GM18909 (cell line): ENCODE measurements around the gene PRSS57.
A peak's percentile ranks its signal among the peaks of the same experiment; 100 is the strongest.
"Not testable (repeated sequence)": the region's sequence is repeated elsewhere in the genome, so short reads cannot be mapped to it uniquely, and the experiment has no call there.

ENCODE experiments used
- ATAC-seq: cut with Tn5 transposase; IDR thresholded peaks from one replicate; pipeline ENCODE4 v1.9.1; 2021; ENCODE audit warnings: mild to moderate bottlenecking; ENCODE audit not compliant: unreplicated experiment, poor library complexity

PRSS57 gene

DNA sequence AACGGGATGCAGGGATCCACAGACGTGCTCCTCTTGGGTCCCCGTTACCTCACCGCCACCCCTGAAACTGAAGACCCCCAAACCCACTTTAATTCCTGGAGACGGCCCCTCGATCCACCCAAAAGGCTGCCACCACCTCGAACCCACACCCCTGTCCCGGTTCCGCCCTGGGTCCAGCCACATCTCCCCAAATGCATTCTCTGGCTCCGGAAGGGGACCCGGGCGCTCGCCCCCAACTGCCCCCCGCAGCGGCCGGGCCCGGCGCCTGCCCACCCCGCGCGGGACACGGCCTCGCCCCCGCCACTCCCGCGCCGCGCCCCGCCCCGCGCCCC lies 19.3 kb downstream of the PRSS57 start:
- no peak for ATAC-seq

DNA sequence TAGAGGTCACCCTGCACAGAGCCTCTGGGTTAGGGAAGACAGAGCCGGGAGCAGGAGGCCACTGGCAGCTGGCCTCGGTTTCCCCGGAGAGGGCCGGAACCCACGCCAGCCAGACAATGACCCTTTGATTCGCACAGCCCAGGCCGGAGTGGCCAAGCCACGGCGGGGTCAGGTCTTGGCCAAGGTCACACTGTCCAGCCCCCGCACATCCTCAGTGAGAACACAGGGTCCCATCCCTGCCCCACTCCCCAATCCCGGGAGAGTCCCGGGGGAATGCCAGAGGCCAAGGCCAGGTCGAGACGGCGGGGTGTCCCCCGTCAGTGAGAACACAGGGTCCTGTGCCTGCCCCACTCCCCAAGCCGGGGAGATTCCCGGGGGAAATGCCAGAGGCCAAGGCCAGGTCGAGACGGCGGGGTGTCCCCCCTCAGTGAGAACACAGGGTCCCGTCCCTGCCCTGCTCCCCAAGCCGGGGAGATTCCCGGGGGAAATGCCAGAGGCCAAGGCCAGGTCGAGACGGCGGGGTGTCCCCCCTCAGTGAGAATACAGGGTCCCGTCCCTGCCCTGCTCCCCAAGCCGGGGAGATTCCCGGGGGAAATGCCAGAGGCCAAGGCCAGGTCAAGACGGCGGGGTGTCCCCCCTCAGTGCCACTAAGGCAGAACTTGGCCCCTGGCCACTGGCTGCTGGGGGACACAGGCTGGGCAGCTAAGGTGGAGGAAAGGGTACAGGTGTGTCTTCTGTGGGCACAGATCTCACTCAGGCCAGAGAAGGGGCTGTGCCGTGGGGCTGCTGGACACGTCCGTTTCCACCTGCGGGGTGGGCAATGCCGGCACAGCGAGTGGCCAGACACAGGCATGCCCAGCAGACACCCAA lies 20.7 kb downstream of the PRSS57 start:
- no peak for ATAC-seq

DNA sequence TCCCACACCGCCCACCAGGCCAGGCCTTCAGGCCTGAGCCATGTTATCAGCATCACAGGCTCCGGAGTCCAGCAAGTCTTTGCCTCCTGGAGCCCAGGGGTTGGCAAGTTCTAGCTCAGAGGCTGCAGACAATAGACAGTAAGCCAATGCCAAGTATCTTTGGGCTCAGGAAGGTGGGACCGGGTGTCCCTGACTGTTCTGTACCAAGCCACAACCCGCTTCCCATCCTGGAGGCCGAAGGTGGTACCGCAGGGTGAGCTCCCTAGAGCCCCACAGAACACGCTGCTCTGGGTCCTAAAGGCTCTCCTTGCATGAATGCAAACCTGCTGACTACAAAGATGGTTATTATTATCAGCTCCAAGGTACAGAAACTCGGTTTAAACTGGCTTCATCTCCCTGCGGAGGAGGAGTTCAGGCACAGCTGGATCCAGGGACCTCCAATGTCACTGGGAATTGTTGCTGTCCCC lies 24.6 kb downstream of the PRSS57 start:
- no peak for ATAC-seq

DNA sequence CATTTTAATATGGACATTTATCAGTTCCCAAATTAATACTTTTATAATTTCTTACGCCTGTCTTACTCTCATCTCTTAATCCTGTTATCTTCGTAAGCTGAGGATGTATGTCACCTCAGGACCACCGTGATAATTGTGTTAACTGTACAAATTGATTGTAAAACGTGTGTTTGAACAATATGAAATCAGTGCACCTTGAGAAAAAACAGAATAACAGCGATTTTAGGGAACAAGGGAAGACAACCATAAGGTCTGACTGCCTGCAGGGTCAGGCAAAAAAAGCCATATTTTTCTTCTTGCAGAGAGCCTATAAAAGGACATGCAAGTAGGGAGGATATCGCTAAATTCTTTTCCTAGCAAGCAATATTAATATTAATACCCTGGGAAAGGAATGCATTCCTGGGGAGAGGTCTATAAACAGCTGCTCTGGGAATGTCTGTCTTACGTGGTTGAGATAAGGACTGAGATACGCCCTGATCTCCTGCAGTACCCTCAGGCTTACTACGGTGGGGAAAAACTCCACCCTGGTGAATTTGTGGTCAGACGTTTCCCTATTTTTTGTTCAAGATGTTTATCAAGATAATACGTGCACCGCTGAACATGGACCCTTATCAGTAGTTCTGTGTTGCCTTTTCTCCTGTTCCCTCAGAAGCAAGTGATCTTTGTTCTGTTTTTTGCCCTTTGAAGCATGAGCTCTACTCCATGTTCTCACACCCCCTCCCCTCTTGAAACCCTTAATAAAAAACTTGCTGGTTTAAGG lies 26.4 kb downstream of the PRSS57 start:
- ATAC-seq, result not testable (repeated sequence)

DNA sequence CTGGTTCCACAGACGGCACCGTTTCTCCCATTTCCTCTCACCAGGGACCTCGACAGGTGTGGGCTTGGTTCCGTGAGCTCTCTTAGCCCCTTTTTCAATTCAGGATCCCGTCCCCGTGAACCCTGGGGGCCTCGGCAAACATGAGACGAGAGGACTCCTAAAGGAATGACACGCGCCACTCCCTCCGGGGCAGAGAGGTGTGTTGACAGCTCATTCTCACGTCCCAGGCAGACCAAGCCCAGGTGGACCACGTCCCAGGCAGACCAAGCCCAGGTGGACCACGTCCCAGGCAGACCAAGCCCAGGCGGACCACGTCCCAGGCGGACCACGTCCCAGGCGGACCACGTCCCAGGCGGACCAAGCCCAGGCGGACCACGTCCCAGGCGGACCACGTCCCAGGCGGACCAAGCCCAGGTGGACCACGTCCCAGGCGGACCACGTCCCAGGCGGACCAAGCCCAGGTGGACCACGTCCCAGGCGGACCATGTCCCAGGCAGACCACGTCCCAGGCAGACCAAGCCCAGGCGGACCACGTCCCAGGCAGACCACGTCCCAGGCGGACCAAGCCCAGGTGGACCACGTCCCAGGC lies 28.2 kb downstream of the PRSS57 start:
- not testable (repeated sequence) for ATAC-seq

DNA sequence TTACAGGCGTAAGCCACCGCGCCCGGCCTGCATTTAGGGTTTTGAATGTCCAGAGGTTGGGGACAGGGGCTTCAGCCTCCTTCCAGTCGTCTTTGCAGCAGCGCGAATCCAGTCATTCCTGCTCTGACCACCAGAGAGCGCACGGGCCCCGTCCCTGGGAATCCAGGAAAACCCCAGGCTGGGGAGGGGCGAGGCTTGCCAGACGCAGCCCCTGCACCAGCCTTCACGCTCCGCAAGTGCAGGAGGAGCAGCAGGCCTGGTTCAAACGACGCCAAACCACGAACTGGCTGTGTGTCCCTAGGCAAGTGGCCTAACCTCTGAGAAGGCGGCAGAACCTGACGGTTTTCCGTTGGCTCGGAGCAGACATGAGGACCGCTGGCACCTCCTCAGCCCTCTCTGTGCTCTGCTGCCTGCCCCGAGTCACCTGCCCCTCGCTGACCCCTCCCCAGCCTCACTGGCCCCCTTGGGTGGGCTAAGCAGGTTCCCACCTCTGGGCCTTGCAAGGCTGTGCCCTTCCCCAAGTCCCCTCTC lies 30.3 kb downstream of the PRSS57 start:
- ATAC-seq, result no peak

DNA sequence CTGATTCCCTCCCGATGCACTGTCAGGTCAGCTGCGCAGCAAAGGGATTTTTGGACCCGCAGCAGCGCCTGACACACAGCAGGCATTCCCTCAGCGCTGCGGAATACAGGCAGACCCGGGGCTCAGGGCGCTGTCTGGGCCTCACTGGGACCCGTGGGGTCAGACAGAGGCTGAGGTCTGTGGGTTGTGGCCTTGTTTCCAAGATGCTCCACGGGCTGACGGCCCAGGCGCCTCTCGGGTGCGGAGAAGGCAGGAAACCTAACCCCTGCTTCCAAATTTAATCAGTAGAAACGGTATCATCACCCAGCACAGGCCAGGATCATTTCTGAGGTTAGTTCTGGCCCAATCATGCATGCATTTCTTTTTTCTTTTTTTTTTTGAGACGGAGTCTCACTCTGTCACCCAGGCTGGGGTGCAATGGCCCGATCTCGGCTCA lies 31.6 kb downstream of the PRSS57 start:
- ATAC-seq, result no peak

DNA sequence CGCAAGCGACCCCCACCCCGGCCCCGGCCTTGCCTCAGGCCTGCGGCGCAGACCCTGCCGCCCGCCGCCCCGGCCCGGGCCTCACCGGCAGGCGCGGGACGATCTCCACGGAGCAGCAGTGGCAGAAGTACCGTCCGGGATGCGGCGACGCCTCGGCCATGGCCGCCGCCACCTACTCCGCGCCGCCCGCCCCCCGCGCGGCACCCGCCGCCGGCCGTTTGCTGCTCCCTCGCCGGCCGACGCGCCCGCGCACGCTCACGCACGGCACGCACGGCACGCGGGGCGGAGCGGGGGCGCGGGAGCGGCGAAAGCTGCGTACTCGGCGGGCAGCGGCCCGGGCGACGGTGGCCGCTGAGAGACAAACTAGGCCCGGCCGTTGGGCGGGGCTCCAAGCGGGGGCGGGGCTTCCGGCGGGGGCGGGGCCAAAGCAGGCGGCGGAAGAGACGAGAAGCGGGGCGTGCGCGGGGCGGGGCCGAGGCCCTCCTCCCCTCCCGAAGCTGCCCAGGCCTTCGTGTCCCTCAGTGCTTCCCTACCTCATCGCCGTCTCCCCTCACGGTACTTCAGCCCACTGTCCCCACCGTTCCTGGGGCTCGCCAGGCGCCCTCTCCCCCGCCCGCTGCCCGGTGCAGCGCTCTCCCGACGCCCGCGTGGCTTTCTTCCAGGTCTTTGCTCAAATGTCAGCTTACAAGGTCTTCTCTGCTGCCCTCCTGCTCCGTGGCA lies 32.1 kb downstream of the PRSS57 start, which contains the start of gene RNF126:
Gene RNF126, minus strand, starts transcription at position 253 of the 720 bp plus-strand sequence. Its CDS starts 93 bp downstream, at position 160.
- peak; percentile 56 for ATAC-seq

DNA sequence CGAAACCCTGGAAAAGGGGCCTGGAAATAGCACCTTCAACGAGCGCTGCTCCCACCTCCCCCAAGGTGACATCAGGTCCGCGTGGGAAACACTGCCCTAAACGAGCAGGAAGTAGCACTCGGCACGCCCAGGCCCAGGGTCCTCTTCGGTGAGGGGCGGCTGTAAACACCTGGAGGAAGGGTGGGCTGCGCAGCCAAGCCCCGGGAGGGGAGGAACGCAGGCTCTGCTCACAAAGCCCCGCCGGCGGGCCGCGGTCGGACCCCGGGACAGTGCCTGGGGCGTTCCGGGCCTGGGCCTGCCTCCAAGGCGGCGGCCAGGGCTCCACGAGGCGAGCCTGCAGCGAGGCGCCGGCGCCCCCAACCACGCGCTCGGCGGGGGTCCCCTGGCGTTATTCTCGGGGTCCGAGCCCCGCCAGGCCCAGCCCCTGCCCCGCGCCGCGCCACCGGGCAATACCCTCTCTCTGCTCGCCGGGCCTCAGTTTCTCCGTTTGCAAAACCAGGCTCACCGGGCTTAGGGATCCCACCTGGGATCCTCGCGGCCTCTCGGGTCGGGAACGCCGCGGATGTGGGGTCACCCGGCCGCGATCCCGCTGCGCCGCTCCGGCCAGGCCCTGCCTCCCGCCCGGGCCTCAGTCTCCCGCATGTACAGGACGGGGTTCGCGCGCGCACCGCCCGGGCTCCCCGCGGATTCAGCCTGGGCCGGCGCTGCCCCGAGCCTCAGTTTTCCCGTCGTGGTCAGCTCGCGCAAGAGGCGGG lies 32.9 kb downstream of the PRSS57 start:
- peak; percentile 15 for ATAC-seq

DNA sequence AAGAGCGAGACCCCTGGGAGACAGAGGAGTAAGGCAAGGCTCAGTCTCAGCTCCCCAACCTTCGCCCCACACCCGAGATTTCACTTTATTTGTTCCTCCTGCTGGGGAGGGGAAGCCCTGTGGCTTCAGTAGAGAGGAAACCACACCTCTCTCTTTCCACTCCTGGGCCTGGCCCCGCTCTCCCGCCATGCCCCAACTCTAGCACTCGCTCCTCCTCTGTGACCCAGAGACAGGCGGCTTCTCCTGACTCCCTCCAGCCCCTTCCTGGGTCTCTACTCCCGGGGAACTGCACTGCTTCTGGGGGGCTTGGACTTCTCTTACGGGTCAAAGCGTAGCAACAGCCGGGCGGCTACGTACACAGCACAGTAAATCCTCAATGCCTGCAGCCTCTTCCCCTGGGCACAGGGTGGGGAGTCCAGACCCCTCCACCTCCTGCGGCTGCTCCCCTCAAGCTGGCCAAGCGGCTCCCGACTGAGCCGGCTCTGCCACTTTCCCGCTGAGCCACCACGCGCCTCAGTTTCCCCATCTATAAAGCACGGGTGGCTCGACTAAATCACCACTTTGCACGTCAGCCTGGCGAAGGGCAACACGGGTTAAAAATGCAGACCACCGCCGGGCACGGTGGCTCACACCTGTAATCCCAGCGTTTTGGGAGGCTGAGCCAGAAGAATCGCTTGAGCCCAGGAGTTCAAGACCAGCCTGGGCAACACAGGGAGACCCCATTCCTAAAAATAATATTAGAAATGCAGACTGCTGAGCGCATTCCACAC lies 33.6 kb downstream of the PRSS57 start:
- no peak for ATAC-seq

DNA sequence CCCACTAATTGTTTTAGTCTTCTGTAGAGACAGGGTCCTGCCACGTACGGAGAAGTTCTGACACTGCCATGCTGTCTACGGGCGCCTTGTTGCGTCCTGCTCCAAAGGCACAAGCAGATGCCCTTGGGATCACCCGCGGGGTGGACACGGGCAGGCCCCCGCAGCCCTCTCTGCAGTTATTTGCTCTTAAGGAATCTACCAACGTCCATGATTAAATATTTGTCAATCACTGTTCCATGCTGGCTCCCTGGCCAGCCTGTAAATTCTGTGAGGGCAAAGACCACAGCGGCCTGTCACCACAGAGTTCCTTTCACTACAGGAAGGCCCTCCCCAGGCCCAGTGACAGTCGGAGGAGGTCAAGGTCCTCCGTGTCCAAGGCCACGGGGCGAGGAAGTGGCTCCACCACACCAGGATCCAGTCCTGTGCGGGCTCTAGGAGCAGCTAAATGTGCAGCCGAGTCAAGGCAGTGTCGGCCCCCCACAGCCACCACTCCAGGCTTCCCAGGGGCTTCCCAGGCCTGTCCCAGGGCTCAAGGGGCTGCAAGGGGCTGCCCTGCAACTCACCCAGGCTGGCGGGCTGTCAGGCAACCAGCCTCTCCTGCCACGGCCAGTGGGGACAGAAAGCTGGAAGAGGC lies 34.3 kb downstream of the PRSS57 start:
- no peak for ATAC-seq

DNA sequence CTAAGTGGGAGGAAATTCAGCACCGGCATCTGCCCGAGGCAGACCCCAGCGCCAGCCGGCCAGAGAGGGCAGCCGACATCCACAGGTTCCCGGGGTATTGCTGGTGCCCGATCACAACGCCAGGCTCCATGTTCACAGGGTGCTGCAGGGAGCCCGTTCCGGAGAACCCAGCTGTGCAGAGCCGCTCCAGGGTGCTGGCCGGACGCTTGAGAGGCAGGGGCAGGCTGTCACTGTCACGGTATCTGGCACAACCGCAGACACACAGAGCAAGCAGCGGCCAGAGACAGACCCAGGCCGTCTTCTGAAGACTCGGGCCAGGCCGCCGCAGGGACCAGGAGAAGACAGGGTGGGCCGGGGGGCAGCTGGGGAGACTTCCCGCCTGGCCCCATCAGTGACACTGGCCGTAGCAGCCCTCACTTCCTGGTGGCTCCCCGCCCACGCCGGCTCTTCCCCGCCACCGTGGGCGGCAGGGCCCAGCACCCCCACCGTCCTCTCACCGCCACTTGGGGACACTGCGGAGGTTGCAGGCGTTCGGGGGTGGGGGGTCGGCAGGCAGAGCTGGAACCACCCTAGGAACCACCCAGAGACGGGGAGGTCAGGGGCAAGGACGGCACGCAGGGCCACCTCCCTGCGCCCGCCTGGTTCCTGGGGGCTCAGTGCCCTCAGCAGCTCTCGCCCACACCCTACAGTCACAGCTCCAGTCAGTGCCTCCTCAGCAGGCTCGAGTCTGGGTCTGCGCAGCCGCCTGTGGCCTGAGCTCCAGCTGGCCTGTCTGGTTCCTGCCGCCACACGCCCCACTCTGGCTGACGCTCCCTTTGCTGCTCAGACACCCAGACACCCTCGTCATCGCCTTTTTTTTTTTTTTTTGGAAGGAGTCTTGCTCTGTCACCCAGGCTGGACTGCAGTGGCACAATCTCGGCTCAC lies 36.1 kb downstream of the PRSS57 start:
- ATAC-seq, result no peak

DNA sequence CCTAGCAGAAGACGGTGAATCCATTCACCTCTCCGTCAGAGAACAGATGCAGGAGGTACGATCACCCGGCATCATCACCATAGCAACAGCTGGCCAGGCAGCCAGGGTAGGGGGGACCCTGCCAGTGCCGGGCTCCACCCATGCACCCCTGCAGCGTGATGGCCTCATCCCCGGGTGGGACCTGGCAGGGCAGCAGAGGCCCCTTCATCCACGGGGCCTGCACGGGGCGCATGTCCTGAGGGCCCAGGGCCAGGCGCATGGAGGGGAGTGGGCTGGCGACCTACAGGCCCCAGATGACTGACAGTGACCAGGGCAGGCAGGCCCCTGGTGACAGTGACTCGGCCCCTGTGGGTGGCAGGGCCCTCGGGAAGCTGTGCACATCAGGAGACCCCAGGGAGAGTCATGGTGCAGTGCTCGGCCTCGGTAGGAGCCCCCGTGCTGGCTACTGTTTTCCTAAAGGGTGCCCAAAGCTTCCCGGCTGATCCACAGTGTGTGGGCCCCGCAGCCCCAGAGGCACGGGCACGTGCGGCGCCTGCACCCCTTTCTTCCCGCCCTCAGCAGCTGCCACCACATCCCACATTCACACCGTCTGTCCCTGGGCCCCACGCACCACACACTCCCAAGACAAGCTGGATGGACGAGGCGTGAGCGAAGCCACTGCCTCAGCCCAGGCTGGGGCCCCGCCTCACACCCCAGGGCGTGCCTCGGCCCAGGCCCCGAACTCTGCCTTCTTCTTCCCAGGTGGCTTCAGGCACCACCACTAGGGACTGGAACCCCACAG lies 37.0 kb downstream of the PRSS57 start:
- no peak for ATAC-seq

DNA sequence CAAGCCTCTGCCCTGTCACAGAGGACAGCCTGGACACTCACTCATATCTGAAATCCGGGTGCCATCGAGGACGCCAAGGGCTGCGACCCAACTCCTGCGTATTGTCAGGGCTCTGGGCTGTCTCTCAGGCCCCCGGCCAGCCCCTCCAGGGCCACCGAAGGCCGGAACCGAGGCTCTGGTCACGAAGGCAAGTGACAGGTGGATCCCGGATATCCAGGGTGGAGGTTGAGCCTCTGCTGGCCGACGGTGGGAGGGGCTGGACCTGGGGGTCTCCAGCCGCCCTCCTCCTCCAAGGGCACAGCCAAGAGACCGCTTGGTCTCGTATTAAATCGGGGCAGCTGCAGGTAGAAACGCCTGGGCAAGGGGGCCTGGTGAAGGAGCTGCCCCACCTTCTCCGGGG lies 37.6 kb downstream of the PRSS57 start:
- ATAC-seq, result no peak

DNA sequence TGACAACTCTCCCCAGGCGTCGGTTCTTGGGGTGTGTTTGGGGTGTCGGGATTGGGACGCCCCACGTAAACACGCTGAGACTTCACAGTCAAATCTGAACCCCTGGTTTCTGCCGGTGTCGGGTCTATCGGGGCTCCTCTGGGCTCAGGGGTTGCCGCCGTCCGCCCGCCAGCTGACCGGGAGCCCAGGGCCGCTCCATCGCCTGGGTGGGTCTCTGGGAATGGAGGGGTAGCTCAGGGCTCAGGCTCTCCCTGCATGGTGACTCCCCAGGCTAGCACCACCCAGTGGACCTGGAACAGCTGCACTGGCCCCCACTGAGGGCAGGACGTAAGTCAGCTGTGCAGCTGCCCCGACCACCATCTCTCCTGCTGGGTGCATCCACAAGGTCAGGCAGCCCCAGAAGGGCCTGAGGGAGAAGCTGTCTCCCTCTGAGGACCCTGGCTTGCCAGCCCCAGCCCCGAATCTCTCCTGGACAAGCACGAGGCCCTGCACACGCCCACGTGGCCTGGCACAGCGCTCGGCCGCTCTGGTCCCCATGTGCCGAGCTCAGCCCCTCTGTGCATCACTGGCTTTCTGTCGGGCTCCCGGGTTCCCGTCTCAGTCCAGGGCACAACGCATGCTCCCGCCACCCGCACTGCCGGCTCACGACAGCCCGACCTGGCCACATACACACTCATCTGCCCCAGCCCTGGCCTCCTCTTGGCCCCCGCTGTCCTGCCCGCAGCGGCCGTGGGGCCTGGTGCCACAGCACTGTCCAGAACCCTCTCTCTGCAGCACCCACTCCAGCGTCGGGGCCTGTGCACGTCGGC lies 38.3 kb downstream of the PRSS57 start:
- no peak for ATAC-seq

DNA sequence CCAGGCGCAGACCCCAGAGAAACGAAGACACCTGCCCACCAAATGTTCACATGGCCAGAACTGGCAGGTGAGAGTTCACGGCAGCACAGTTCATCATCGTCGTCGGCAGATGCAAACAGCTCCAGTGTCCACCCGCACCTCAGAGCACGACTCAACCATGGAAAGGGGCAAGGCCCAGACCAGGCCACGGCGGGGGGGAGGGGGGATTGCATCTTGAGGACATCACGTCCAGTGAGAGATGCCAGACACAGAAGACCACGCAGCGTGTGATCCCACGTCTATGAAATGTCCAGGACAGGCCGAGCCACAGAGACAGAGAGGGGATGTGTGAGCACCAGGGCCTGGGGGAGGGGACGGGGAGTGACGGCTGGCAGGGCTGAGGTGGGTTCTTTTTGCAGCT lies 39.6 kb downstream of the PRSS57 start:
- no peak for ATAC-seq
